Inferior parietal cortex (tissue), 1 donor: ENCODE data around the gene TBC1D2B.
A peak's percentile ranks its signal among the peaks of the same experiment; 100 is the strongest.

Experiments
- DNase-seq: peaks from one replicate; pipeline ENCODE4 v3.0.0-alpha.2; 2016; ENCODE audit errors: extremely low spot score

The TBC1D2B gene

GRCh38 chr15:78072080-78072892, 5.2 kb downstream of the TBC1D2B start:
- peak; percentile 28 for DNase-seq

DNA sequence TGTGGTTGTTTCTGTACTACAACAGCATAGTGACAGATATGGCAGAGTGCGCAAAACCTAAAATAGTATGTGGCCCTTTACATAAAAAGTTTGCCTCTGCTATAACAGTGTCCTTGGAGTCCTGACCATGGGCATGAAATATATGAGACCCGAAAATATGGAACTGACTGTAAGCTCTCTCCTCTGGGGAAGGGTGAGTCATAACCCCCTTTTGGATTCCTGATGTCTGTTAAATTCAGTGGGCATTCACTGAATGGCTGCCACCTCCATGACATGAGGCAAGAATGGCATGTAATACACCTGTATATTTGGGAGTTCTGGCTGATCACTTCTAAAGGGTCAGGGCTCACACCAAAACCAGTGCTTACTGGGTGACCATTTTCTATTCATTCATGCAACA, 6.1 kb downstream of the TBC1D2B start:
- no peak for DNase-seq

DNA sequence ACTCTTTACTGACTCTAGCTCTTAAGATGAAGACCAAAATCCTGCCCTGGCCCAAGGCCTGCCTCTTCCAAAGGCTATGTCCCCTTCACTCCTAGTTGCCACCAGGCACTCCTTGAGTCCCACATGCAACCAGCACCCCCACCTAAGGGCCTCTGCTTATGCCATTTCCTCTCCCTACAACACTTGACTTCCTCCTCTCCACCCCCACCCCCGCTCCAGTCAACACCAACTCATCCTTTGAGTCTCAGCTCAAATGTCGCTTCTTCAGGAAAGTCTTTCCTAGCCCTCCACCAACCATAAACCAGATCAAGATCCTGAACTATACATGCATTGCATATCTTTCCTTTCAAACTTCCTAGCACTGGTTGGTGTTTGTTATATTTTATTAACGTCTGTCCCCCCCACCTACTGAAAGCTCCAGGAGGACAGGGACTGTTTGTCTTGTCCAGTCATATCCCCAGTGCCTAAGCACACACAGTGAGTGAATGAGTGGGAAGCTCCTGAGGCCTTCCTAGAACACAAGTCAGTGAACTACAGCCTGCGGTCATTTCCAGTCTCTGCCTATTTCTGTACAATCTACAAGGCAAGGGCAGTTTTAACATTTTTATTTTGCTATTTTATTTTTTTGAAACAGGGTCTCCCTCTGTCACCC, 7.3 kb downstream of the TBC1D2B start:
- DNase-seq, result no peak

DNA sequence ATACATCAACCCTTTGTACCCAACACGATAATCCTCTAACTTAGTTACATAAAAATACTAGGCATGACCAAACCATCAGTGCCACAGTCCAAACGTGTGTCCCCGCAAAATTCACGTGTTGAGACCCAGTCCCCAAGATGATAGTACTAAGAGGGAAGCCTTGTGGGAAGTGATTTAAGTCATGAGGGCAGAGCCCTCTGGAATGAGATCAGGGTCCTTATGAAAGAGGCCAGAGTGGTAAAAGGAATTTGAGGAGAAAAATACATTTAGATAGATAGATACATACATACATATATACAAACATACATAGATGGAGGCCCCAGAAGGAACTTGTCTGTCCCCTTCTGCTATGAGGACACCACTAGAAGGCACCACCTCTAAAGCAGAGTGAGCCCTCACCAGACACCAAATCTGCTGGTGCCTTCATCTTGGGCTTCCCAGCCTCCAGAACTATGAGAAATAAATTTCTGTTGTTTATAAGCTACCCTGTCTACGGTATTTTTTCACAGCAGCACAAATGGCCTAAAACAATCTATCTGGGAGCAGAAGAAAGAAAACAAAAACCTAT, 8.0 kb downstream of the TBC1D2B start:
- DNase-seq, result no peak

DNA sequence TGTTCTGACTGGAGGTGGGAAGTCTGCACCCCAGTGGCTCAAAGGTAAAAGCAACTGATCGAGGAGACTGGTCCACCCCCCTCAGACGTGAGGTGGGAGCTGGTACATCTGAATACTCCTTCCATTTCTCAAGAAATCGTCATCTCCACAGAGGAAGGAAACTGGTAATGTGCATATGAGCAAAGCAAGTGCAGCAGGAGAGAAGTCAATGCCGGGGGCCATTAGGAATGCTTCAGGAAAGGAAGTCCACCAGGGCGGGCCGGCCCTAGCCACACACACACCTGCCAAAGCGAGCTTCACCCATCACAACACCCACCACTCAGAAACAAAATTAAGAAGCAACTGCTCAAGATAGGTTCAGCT, 8.5 kb downstream of the TBC1D2B start:
- no peak for DNase-seq

DNA sequence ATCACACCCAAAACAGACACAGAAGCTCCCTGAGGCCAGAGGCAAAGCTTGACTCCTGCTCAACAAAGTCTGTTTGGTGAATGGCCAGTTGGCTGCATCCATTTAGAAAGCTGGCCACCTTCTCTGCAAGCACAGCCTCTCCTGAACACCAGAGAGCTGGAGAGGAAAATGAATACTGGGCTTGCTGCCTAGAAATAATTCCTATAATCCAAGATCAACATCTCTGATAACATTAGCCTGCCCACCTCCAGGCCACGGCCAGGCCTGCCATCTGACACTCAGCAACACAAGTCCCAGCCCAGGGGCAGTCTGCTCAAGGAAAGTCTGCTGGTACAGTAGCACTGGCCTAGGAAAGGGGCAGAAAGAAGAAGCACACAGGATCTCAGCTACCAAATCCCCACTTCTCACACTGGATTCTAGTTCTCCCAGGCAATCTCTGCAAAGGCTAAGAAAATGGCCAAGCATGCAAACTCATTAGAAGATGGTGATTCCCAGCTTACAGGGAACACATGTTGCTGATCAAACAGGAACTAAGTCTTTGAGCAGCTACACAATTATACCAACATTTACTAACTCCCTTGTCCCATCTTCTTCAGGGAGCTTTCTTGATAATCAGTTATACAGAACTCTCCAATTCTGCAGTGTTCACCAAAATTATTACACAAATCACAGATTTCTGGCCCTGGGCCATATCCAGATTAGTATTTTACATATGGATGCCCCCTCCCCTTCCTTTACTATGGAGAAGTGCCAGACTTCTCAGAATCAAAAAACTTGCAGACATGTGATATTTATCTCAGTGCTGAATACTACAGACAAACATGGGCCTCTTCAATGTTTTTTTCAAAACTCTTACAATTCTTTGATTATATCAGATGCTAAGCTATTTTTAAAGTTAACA, 9.9 kb downstream of the TBC1D2B start:
- DNase-seq, result no peak

- DNase-seq, result no peak
Measured at GRCh38 chr15:78065973-78066946, 11.3 kb downstream of the TBC1D2B start.

DNA sequence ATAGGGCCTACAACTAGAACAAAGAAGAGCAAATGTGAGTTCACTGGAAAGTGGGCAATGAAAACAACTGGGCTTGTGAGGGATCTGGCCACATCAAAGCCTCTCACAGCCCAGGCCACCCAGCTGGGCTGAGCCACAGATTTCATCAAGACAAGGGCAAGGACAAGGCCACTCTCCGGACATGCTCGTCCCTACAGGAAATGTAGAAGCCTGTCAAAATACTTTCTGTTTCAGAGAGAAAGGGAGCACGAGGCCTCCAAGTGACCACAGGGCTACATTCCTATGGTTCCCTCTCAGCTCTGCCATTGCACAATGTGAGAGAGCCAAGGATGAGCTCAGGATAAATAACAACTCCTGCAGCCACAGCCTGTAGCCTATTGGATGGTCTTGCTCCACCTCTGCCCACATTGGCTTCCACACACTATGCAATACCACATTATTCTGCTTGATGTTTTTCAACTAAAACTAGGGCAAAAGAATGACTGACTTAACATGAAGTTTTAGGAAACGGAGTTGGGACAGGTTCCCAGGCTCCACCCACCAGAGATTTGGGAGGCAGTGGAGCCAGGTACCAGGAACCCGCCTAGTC, 12.1 kb downstream of the TBC1D2B start:
- DNase-seq, result no peak

DNA sequence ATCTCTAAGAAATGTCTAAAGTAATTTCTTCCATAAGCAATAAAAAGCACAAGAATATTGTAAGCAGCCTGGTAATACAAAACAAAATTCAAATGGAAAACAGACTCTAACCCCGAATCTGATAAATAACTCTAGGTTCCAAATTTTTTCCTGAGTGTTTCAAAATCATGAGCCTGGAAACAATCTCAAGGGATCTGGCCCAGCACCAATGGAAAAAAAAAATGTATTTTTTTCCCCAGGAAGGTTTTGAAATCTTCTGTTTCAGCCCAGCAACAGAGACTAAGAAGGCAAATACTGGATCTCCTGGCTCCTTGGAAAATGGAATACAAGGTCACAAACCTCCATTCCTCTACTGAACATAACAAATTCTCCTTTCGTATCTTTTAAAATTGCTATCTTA, 13.0 kb downstream of the TBC1D2B start:
- DNase-seq, result no peak

DNA sequence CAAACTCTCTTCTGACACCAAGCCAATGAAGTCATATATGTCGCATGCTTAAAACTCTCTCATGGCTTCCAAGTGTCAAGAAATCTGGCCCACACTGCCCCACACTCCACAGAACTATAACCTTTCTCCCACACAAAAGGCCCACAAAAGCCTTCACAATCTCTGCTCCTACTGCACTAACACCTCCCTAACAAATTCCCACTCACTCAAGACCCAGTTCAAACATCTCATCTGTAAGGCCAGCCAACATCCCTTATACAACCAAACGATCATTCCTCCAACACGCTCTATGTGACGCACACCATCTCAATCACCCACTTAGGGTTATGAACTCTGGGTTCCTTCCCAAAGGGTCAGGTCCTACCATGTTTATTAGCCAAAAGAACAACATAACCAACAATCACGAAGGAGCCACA, 13.5 kb downstream of the TBC1D2B start:
- DNase-seq, result no peak

DNA sequence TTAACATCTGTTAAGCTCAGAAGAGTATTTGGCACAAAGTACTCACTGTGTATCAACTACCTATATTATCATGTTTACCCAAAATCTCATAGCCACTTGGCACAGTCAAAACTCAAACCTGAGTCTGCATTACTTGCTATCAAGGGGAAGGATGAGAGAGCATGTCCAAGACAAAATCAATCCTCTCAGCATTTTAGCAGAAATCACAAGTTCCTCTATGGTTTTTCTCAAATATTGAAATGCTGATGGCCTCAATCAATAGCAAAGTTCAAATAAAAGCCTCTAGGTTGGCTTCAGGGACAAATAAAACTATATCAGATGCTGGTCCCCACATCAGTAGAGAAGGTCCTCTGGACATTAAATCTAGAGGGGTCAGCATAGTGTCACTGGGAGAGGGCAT, 14.3 kb downstream of the TBC1D2B start:
- no peak for DNase-seq

DNA sequence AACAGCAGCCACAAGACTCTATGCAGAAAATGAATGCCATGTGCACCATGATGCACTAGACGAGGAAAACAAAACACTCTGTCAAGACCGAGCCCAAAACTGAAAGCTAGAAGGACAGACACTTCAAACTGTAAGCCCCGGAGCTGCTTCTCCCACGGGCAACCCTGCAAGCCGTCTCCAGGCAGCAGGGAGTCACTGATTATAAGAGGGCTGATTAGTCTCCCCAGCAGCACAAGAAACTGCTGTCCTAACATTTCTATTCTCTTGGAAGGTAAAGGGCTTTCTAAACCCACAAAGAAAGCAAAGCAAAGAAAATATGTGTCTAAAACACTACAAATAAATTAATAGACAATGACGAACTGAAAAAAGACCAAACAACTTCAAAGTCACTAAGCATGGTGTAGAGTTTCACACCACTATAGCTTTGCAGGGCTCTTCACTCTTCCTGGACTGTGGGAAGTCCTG, 15.5 kb downstream of the TBC1D2B start:
- no peak for DNase-seq

DNA sequence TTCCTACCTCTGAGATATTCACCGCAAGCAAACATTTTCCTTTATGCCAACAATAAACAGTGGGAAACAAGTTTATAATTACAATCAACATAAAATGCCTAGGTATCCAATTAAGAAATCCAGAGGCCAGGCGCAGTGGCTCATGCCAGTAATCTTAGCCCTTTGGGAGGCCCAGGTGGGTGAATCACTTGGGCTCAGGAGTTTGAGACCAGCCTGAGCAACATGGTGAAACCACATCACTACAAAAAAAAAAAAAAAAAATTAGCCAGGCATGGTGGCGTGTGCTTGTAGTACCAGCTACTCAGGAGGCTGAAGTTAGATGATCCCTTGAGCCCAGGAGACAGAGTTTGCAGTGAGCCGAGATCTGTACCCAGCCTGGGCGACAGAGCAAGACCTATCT, 17.3 kb downstream of the TBC1D2B start:
- no peak for DNase-seq

GRCh38 chr15:78059110-78059839, 18.2 kb downstream of the TBC1D2B start:
- DNase-seq, result no peak

GRCh38 chr15:78058401-78058935, 19.0 kb downstream of the TBC1D2B start:
- no peak for DNase-seq

DNA sequence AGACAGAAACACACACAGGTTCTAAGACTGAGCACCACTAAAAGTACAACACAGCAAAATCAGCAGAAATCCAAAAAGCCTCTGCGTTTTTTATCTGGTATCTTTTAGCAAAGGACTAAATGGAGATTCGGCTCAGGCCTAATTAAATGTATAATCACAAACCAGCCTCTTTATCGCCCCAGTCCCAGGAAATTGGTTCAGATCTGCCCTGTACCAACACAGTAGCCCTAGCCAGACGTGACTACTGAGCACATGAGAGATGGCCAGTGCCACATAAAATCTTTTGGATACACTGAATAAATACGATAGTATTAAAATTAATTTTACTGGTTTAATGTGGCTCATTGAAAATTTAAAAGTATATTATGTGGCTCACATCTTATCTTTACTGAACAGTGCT, 19.7 kb downstream of the TBC1D2B start:
- no peak for DNase-seq

DNA sequence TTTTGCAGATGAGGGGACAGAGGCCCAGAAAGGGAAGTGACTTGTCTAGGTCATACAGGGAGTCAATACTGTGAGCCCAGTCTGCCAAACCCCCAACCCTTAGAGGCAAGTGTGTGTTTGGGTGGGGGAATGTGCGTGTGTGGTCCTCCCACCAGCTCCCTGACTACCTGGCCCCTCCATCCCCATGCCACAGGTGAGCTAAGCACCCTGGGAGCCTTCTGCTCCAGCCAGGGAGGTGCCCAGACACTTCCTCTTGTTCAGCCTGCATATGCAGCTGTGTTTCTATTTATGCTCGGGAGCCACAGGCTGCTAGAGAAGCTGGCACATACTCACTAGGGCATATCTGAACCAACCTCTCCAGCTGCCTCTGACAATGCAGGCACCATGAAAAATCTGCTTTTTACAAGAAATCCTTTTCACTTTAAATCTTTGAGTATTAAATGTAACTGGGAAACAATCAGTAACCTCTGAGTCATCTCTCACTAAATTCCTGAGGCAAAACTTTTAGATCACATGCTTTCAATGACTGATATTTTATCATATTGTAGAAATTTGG, 20.7 kb downstream of the TBC1D2B start:
- no peak for DNase-seq

DNA sequence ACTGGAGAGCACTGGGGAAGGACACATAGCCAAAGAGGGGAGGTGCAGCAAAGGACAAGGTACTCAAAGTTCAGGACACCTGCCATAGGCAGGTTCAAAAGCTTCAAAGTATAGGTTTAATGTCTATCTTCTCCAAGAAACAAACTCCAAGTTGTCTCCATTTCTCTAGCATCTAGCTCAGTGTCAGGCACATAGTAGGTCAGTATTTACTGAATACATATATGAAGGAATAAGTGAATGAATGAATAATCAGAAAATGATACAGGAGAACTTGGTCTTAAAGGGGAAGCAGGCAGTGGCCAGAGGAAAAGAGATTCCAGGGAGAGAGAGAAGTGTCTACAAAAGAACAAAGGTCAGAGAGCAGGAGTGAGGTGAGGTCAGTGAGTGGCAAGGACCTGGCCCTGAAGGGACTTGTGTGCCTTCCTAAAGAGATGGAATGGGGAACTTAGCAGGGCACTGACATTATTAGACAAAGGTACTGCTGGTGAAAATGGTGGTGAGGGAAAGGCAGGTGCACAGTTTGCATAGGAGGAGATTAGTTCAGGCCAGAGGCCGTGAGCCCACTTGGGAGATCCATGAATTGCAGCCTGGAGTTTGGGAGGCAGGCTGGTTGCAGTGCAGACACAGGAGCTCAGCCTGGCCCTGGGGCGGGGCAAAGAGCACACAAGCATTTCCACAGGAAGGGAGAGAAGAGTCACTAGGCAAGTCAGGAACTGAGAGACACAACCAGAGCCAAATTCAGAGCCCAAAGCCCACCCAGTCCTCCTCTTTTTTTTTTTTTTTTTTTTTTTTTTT, 21.4 kb downstream of the TBC1D2B start:
- no peak for DNase-seq
